HepG2 (cell line): ENCODE results near the gene SPIB. TPM values are rescaled to one million over a fixed set of nuclear protein-coding genes. Genes with fewer than 3 reads are reported as not detected.

Experiments
- ATAC-seq: fragments of 200-7000 bp; cut with Tn5 transposase; 3 replicates; pipeline ENCODE4 v1.9.1; 2020; ENCODE audit warnings: mild to moderate bottlenecking, moderate library complexity
- BruUV-seq: library from RNA; stranded (reverse); fragments of 400-500 nt; replicated peaks from 2 replicates; lab custom pipeline; 2021; lab: Mats Ljungman, UMichigan
- CTCF ChIA-PET: fragments of 300-600 bp; formaldehyde crosslinking; extraction: SDS; loops from one replicate; lab custom pipeline; 2021; ENCODE audit warnings: low total read pairs, inconsistent platforms, low intra/inter-chr PET ratio; lab: Yijun Ruan, JAX
- POLR2A ChIA-PET: fragments of 350-600 bp; sonication (Branson Sonifier 250); formaldehyde crosslinking; loops from one replicate; lab custom pipeline; 2020; ENCODE audit warnings: antibody characterized with exemption, inconsistent platforms; lab: Yijun Ruan, JAX
- DNase-seq: peaks from one replicate; pipeline ENCODE4 v3.0.0-alpha.2; 2015; ENCODE audit warnings: low spot score
- FAIRE-seq: peaks from 3 replicates; lab custom pipeline; 2011; peaks lifted over from hg19 to GRCh38; lab: Jason Lieb, UNC
- H2AFZ ChIP-seq: one replicate; pipeline ENCODE4 v1.6.1; 2011; ENCODE audit warnings: low read length, inconsistent platforms
- H3K27ac ChIP-seq: fragments of 300-600 bp; 3 replicates; pipeline ENCODE4 v1.8.0; 2011; ENCODE audit warnings: mixed run types, mild to moderate bottlenecking, mixed read lengths, low read length, inconsistent platforms; ENCODE audit not compliant: insufficient read depth; ENCODE audit errors: extremely low read length
- H3K27me3 ChIP-seq, 2 experiments: fragments of 200-600 bp in 1 of 2; 2 replicates in 1 of 2; 3 replicates in 1 of 2; pipeline versions ENCODE4 v1.6.0 to v1.8.0; 2011; ENCODE audit warnings: low read length in 2 of 2, mild to moderate bottlenecking in 2 of 2, moderate library complexity in 2 of 2, inconsistent platforms in 1 of 2; ENCODE audit not compliant: insufficient read depth in 2 of 2, control insufficient read depth in 1 of 2
- H3K36me3 ChIP-seq, 2 experiments: fragments of 200-600 bp in 1 of 2; replicated peaks in 1 of 2; 2 replicates in 1 of 2; 3 replicates in 1 of 2; pipeline versions ENCODE4 v1.5.1 to v1.8.0; 2011; ENCODE audit warnings: low read length in 2 of 2, inconsistent platforms in 1 of 2; ENCODE audit not compliant: insufficient read depth in 2 of 2, control insufficient read depth in 1 of 2
- H3K4me1 ChIP-seq: 2 replicates; pipeline ENCODE4 v1.5.1; 2012; ENCODE audit warnings: low read length, inconsistent platforms; ENCODE audit not compliant: insufficient read depth
- H3K4me2 ChIP-seq: 2 replicates; pipeline ENCODE4 v1.6.0; 2011; ENCODE audit warnings: low read depth, low read length, inconsistent platforms
- H3K4me3 ChIP-seq, 3 experiments: fragments of 200-600 bp in 1 of 3; sonication (generic), shearing (Covaris generic) in 1 of 3; replicated peaks in 1 of 3; 2 replicates each; pipeline ENCODE4 v1.5.1; 2011 to 2016; ENCODE audit warnings: low read length in 3 of 3, inconsistent platforms in 2 of 3, low read depth in 2 of 3, mild to moderate bottlenecking in 2 of 3, control low read depth in 1 of 3, mixed read lengths in 1 of 3; ENCODE audit not compliant: insufficient read depth in 1 of 3
- H3K79me2 ChIP-seq: one replicate; pipeline ENCODE4 v1.6.1; 2011; ENCODE audit warnings: low read length, inconsistent platforms; ENCODE audit not compliant: insufficient read depth
- H3K9ac ChIP-seq: 2 replicates; pipeline ENCODE4 v1.6.0; 2011; ENCODE audit warnings: mild to moderate bottlenecking, low read depth, low read length, inconsistent platforms; ENCODE audit not compliant: insufficient read depth
- H3K9me3 ChIP-seq: 2 replicates; pipeline ENCODE4 v1.5.1; 2012; ENCODE audit warnings: mild to moderate bottlenecking, low read length
- H4K20me1 ChIP-seq: 2 replicates; pipeline ENCODE4 v1.6.0; 2011; ENCODE audit warnings: inconsistent platforms, mild to moderate bottlenecking, low read length, moderate library complexity; ENCODE audit not compliant: insufficient read depth
- FOXA1 ChIP-seq, 2 experiments: fragments of 450-650 bp in 1 of 2; sonication (generic) in 1 of 2; formaldehyde crosslinking in 1 of 2; IDR thresholded peaks; 2 replicates each; pipeline versions ENCODE4 v1.4.0 to v1.6.1; 2016 to 2020; ENCODE audit warnings: missing genetic modification reagents in 1 of 2
- HNRNPUL1 ChIP-seq: fragments of 200-400 bp; formaldehyde crosslinking; IDR thresholded peaks from 2 replicates; pipeline ENCODE4 v1.6.1; 2017; ENCODE audit warnings: low read depth, mild to moderate bottlenecking, low read length, moderate library complexity
- MTF1 ChIP-seq: sonication (generic); formaldehyde crosslinking; IDR thresholded peaks from 2 replicates; pipeline ENCODE4 v1.5.0; 2020; ENCODE audit warnings: missing genetic modification reagents
- PHF20 ChIP-seq: sonication (generic); formaldehyde crosslinking; IDR thresholded peaks from 2 replicates; pipeline ENCODE4 v1.5.0; 2020; ENCODE audit warnings: mild to moderate bottlenecking, missing genetic modification reagents
- RFX1 ChIP-seq: fragments of 450-650 bp; IDR thresholded peaks from 2 replicates; pipeline ENCODE4 v1.6.1; 2017
- ZNF329 ChIP-seq: sonication (generic); formaldehyde crosslinking; IDR thresholded peaks from 2 replicates; pipeline ENCODE4 v1.9.0; 2021; ENCODE audit warnings: low read depth, mild to moderate bottlenecking, missing genetic modification reagents
- ZNF350 ChIP-seq: sonication (generic); formaldehyde crosslinking; IDR thresholded peaks from 2 replicates; pipeline ENCODE4 v1.4.0; 2020; ENCODE audit warnings: mild to moderate bottlenecking, low read depth, missing genetic modification reagents, borderline replicate concordance
- ZNF441 ChIP-seq: sonication (generic); formaldehyde crosslinking; IDR thresholded peaks from 2 replicates; pipeline ENCODE4 v1.7.0; 2021; ENCODE audit warnings: missing genetic modification reagents, borderline replicate concordance
- ZNF460 ChIP-seq: sonication (generic); formaldehyde crosslinking; IDR thresholded peaks from 2 replicates; pipeline ENCODE4 v1.5.1; 2020; ENCODE audit warnings: missing genetic modification reagents, mild to moderate bottlenecking, borderline replicate concordance
- ZNF749 ChIP-seq: sonication (generic); formaldehyde crosslinking; IDR thresholded peaks from 2 replicates; pipeline ENCODE4 v1.8.0; 2022; ENCODE audit warnings: mild to moderate bottlenecking, missing genetic modification reagents, moderate library complexity, borderline replicate concordance
- WGBS: methylation state at CpG from one replicate; pipeline ENCODE4 v1.1.6; 2017; ENCODE audit warnings: low lambda C conversion rate; 5-methylcytosine and 5-hydroxymethylcytosine counted together
- in situ Hi-C: cut with HindIII; loops from 2 replicates; pipeline ENCODE4 v1.10.0; 2017; ENCODE audit warnings: low pct_unique_long_range_greater_than_20kb; ENCODE audit not compliant: extremely low pct_ligation_motif_present
- intact Hi-C: fragments of 100-400 bp; cut with micrococcal nuclease; formaldehyde crosslinking; loops from one replicate; pipeline ENCODE4 v1.10.0; 2022; ENCODE audit not compliant: unreplicated experiment
- polyA plus RNA-seq, 8 experiments: library from polyadenylated mRNA; depleted of rRNA in 3 of 8; stranded (reverse) in 7 of 8; unstranded in 1 of 8; fragments of >200 nt; fragmentation: Illumina TruSeq in 4 of 8; extraction: Trizol in 4 of 8; gene quantifications; 2 replicates each; pipeline versions ENCODE4 v1.2.1 to v1.2.3, GENCODE V29; 2011 to 2016; ENCODE audit warnings: low read depth in 4 of 8, missing spikeins in 1 of 8, mixed read lengths in 1 of 8; ENCODE audit not compliant: insufficient read depth in 1 of 8
- total RNA-seq, 5 experiments: library from RNA; depleted of rRNA; stranded (reverse); fragments of >200 nt; fragmentation: Illumina TruSeq; extraction: Trizol; gene quantifications; 2 replicates each; pipeline ENCODE4 v1.2.3, GENCODE V29; 2016; ENCODE audit warnings: low read depth in 1 of 5
- TF ChIP-seq, protein P1 (sequence below): sonication (generic); formaldehyde crosslinking; IDR thresholded peaks from 2 replicates; pipeline ENCODE4 v1.5.0; 2020; ENCODE audit warnings: missing genetic modification reagents, mild to moderate bottlenecking, borderline replicate concordance
- TF ChIP-seq, protein P2 (sequence below): sonication (generic); formaldehyde crosslinking; IDR thresholded peaks from 2 replicates; pipeline ENCODE4 v1.8.1; 2023; ENCODE audit warnings: mild to moderate bottlenecking, moderate library complexity, missing genetic modification reagents

The SPIB gene
- total and polyA plus RNA-seq, 2 of the 13 experiments (the other 11 are each of a cell fraction or from before 2014, with no cell fraction given) = 0.04 TPM; not detected in 1

DNA sequence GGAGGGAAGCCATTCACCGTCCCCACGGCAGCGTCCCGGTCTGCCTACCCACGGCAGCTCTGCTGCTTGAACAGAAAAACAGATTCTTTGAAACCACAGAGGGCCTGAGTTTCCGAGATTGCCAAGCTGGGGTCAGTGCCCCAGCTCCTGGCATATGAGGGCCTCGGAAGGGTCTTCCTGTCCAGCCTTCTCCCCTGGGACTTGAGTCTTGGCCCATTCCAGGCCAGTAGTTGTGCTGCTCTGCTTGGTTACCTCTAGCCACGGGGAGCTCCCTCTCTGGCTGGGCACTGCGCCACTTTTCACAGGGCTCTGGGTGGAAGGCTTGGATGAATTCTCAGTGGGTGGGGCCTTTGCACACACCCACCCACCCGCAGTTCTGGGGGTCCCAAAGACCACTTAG, 8.6 kb upstream of the SPIB start:
- peak overlapping the region; percentile 13 for H3K27ac ChIP-seq
- peaks cover 11 to 20% of the 10 kb centered on the region in 2 experiments; a peak in 3 of 5 replicates for H3K36me3 ChIP-seq
- H3K9me3 ChIP-seq = no peaks in the 10 kb centered on the region
- intact Hi-C loops = no loop called here
- H2AFZ ChIP-seq = no peak overlapping the region
- DNase-seq (no peak), ATAC-seq (no peak), FAIRE-seq (no peak)
- in situ Hi-C loops = no loop called here
- H4K20me1 ChIP-seq = no peaks in the 10 kb centered on the region
- no peaks in the 10 kb centered on the region for H3K27me3 ChIP-seq
- H3K4me3 ChIP-seq = no peak overlapping the region
- H3K79me2 ChIP-seq = no peaks in the 10 kb centered on the region
- H3K9ac ChIP-seq = no peak overlapping the region
- H3K4me1 ChIP-seq = peaks cover 14% of the 10 kb centered on the region
- ChIA-PET CTCF (no interaction called here), POLR2A (no interaction called here)
- H3K4me2 ChIP-seq = no peak overlapping the region
- 93% methylated on average over 7 of the region's 10 CpGs for WGBS
- BruUV-seq = no TSS peak
- no peak for TF ChIP-seq PHF20 (CRISPR knock-in tag)
- no peak for TF ChIP-seq MTF1 (CRISPR knock-in tag)
- no peak for TF ChIP-seq ZNF749 (CRISPR knock-in tag)
- no peak for TF ChIP-seq RFX1
- no peak for TF ChIP-seq ZNF350 (CRISPR knock-in tag)
- TF ChIP-seq, protein P1, sequence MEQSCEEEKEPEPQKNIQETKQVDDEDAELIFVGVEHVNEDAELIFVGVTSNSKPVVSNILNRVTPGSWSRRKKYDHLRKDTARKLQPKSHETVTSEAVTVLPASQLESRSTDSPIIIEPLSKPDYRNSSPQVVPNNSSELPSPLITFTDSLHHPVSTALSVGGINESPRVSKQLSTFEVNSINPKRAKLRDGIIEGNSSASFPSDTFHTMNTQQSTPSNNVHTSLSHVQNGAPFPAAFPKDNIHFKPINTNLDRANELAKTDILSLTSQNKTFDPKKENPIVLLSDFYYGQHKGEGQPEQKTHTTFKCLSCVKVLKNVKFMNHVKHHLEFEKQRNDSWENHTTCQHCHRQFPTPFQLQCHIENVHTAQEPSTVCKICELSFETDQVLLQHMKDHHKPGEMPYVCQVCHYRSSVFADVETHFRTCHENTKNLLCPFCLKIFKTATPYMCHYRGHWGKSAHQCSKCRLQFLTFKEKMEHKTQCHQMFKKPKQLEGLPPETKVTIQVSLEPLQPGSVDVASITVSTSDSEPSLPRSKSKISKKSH = no peak
- TF ChIP-seq FOXA1 (IDR thresholded peaks at IDR 0.05) = no peak
- TF ChIP-seq FOXA1 (CRISPR knock-in tag; IDR thresholded peaks at IDR 0.05) = no peak
- TF ChIP-seq ZNF460 (CRISPR knock-in tag) = no peak
- no peak for TF ChIP-seq HNRNPUL1
- TF ChIP-seq ZNF441 (CRISPR knock-in tag) = no peak
- TF ChIP-seq, protein P2, sequence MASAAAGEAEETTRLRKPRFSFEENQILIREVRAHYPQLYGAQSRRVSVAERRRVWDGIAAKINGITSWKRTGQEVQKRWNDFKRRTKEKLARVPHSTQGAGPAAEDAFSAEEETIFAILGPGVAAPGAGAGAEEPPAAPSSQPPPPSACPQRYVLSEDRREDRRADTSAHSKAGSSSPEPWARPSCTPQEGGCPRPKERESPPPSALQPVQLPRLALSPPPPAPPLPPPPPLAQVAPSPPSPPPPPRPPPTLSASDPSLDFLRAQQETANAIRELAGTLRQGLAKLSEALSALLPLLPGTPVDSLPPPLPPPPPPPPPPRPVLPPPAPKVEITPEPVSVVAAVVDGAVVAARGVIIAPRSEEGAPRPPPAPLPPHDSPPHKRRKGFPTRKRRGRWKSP = no peak
- no peak for TF ChIP-seq ZNF329
